OCI-LY7 (cell line): ENCODE measurements around the gene VPS13D. TPM values are rescaled to one million over a fixed set of nuclear protein-coding genes. Genes with fewer than 3 reads are reported as not detected.

Source experiments
- BruUV-seq: library from RNA; stranded (reverse); fragments of 400-500 nt; replicated peaks from 2 replicates; lab custom pipeline; 2021; lab: Mats Ljungman, UMichigan
- CTCF ChIA-PET: fragments of 300-600 bp; sonication (Branson Sonifier 250); formaldehyde crosslinking; loops from one replicate; lab custom pipeline; 2022; ENCODE audit warnings: antibody characterized with exemption; ENCODE audit not compliant: unreplicated experiment; lab: Charles Lee
- POLR2A ChIA-PET: fragments of 300-600 bp; sonication (Branson Sonifier 250); formaldehyde crosslinking; loops from one replicate; lab custom pipeline; 2022; ENCODE audit warnings: antibody characterized with exemption; lab: Charles Lee
- DNase-seq: peaks from one replicate; pipeline ENCODE4 v3.0.0-alpha.2; 2015; ENCODE audit warnings: low spot score
- H2AFZ ChIP-seq: fragments of 200-600 bp; sonication (generic), shearing (Covaris generic); 2 replicates; pipeline ENCODE4 v1.6.1; 2014; ENCODE audit warnings: mild to moderate bottlenecking, antibody characterized with exemption, low read length, moderate library complexity
- H3K27ac ChIP-seq: fragments of 200-600 bp; sonication (generic); 2 replicates; pipeline ENCODE4 v1.5.1; 2014; ENCODE audit warnings: mixed run types, low read depth, mild to moderate bottlenecking, moderate library complexity, low read length, inconsistent platforms; ENCODE audit not compliant: poor library complexity, severe bottlenecking
- H3K36me3 ChIP-seq: fragments of 200-600 bp; sonication (generic); 2 replicates; pipeline ENCODE4 v1.6.1; 2014; ENCODE audit warnings: mild to moderate bottlenecking, antibody characterized with exemption, low read length, moderate library complexity, mixed read lengths; ENCODE audit not compliant: insufficient read depth
- H3K4me1 ChIP-seq: fragments of 200-600 bp; sonication (generic); 2 replicates; pipeline ENCODE4 v1.5.1; 2014; ENCODE audit warnings: mild to moderate bottlenecking, low read length; ENCODE audit not compliant: insufficient read depth, poor library complexity, severe bottlenecking
- H3K4me2 ChIP-seq: fragments of 200-600 bp; sonication (generic); 2 replicates; pipeline ENCODE4 v1.6.1; 2014; ENCODE audit warnings: mild to moderate bottlenecking, low read length
- H3K4me3 ChIP-seq: fragments of 200-600 bp; sonication (generic); 2 replicates; pipeline ENCODE4 v1.5.1; 2014; ENCODE audit warnings: mild to moderate bottlenecking, low read depth, low read length; ENCODE audit not compliant: poor library complexity, severe bottlenecking
- H3K79me2 ChIP-seq: fragments of 200-600 bp; sonication (generic); 2 replicates; pipeline ENCODE4 v1.6.1; 2016; ENCODE audit warnings: low read depth, mild to moderate bottlenecking, low read length, moderate library complexity, mixed read lengths; ENCODE audit not compliant: insufficient read depth
- H3K9me2 ChIP-seq: fragments of 200-600 bp; sonication (generic); 2 replicates; pipeline ENCODE4 v1.6.1; 2016; ENCODE audit warnings: mild to moderate bottlenecking, low read length, mixed read lengths; ENCODE audit not compliant: insufficient read depth
- H3K9me3 ChIP-seq: fragments of 200-600 bp; sonication (generic); 2 replicates; pipeline ENCODE4 v1.6.1; 2014; ENCODE audit warnings: mild to moderate bottlenecking, mixed run types, low read length, mixed read lengths
- H4K20me1 ChIP-seq: fragments of 200-600 bp; sonication (generic); 2 replicates; pipeline ENCODE4 v1.6.1; 2014; ENCODE audit warnings: mild to moderate bottlenecking, antibody characterized with exemption, low read length, moderate library complexity, mixed read lengths; ENCODE audit not compliant: insufficient read depth
- CTCF ChIP-seq: fragments of 200-600 bp; sonication (generic); conservative IDR thresholded peaks from 2 replicates; pipeline ENCODE4 v1.5.1; 2014; ENCODE audit warnings: mild to moderate bottlenecking, antibody characterized with exemption, low read length, moderate library complexity, mixed read lengths
- EZH2phosphoT487 ChIP-seq: fragments of 200-600 bp; sonication (generic); IDR thresholded peaks from 2 replicates; pipeline ENCODE4 v1.6.1; 2018; ENCODE audit warnings: low read depth, borderline replicate concordance, mild to moderate bottlenecking, mixed run types, antibody characterized with exemption, low read length, moderate library complexity, mixed read lengths
- intact Hi-C: fragments of 100-400 bp; cut with micrococcal nuclease; formaldehyde crosslinking; loops from one replicate; pipeline ENCODE4 v1.10.0; 2022; ENCODE audit not compliant: unreplicated experiment
- total RNA-seq, 2 experiments: library from RNA; depleted of rRNA in 1 of 2; stranded (reverse); fragments of >200 nt in 1 of 2; shearing (Covaris generic) in 1 of 2; gene quantifications; 2 replicates each; pipeline ENCODE4 v1.2.3, GENCODE V29; 2014 to 2022

Gene VPS13D
- total RNA-seq, 2 experiments from 2014 or later, result 23.9 to 39.2 TPM

- H3K9me2 ChIP-seq, result no peaks in the 10 kb centered on the region
- CTCF ChIA-PET, result no interaction called here
- H3K27ac ChIP-seq, result no peak overlapping the region
- no peaks in the 10 kb centered on the region for H3K79me2 ChIP-seq
- peaks cover 3% of the 10 kb centered on the region; the same call in 1 of the 2 replicates for H3K36me3 ChIP-seq
- no peak overlapping the region for H3K4me2 ChIP-seq
- intact Hi-C loops, result no loop called here
- H3K4me1 ChIP-seq, result no peaks in the 10 kb centered on the region
- DNase-seq, result no peak
- TF ChIP-seq EZH2phosphoT487 (no peak), CTCF (no peak)
- no peak overlapping the region for H2AFZ ChIP-seq
- POLR2A ChIA-PET, result interaction anchor here (0.7 kb wide), 1 partner anchor 34 kb away, joined by 6 read pairs; no protein-coding TSS in a partner anchor
- H3K4me3 ChIP-seq, result no peak overlapping the region
- H4K20me1 ChIP-seq, result no peaks in the 10 kb centered on the region
- no peaks in the 10 kb centered on the region for H3K9me3 ChIP-seq
- BruUV-seq, result no TSS peak
These were observed 227.1 kb downstream of the VPS13D start for GRCh38 chr1:12456979-12457378.

- Histone ChIP-seq H3K9me2 (no peaks in the 10 kb centered on the region), H3K79me2 (no peaks in the 10 kb centered on the region), H3K4me1 (no peaks in the 10 kb centered on the region), H4K20me1 (no peaks in the 10 kb centered on the region), H3K36me3 (peaks cover 5% of the 10 kb centered on the region; the same call in 1 of the 2 replicates), H3K4me2 (no peak overlapping the region), H3K9me3 (no peaks in the 10 kb centered on the region), H2AFZ (no peak overlapping the region), H3K27ac (no peak overlapping the region), H3K4me3 (no peak overlapping the region)
- ChIA-PET POLR2A (no interaction called here), CTCF (interaction anchor here (0.6 kb wide), 1 partner anchor 27 kb away, joined by 4 read pairs; no protein-coding TSS in a partner anchor)
- DNase-seq, result no peak
- BruUV-seq, result no TSS peak
- TF ChIP-seq CTCF (no peak), EZH2phosphoT487 (no peak)
- intact Hi-C loops, result no loop called here
These were observed 227.9 kb downstream of the VPS13D start for GRCh38 chr1:12457771-12458170.

- Histone ChIP-seq H3K79me2 (no peaks in the 10 kb centered on the region), H3K9me3 (no peaks in the 10 kb centered on the region), H3K4me1 (no peaks in the 10 kb centered on the region), H3K4me2 (no peak overlapping the region), H3K9me2 (no peaks in the 10 kb centered on the region), H4K20me1 (no peaks in the 10 kb centered on the region), H3K36me3 (peaks cover 10% of the 10 kb centered on the region; the same call in 1 of the 2 replicates), H2AFZ (no peak overlapping the region), H3K4me3 (no peak overlapping the region), H3K27ac (no peak overlapping the region)
- TF ChIP-seq CTCF (no peak), EZH2phosphoT487 (no peak)
- no TSS peak for BruUV-seq
- intact Hi-C loops, result no loop called here
- ChIA-PET POLR2A (no interaction called here), CTCF (no interaction called here)
- no peak for DNase-seq
These were observed 228.7 kb downstream of the VPS13D start for GRCh38 chr1:12458571-12458970.
